Measurements from ENCODE around the gene MANBA. TPM values are rescaled to one million over a fixed set of nuclear protein-coding genes. Genes with fewer than 3 reads are reported as not detected.
"Not testable (repeated sequence)": the region's sequence is repeated elsewhere in the genome, so short reads cannot be mapped to it uniquely, and the experiment has no call there.

The MANBA gene
- total RNA-seq, 3 donors from 2014 or later (not counting 1 experiment from before 2014, with no cell fraction given) = 38.1 to 43.2 (median 40.8) TPM

DNA sequence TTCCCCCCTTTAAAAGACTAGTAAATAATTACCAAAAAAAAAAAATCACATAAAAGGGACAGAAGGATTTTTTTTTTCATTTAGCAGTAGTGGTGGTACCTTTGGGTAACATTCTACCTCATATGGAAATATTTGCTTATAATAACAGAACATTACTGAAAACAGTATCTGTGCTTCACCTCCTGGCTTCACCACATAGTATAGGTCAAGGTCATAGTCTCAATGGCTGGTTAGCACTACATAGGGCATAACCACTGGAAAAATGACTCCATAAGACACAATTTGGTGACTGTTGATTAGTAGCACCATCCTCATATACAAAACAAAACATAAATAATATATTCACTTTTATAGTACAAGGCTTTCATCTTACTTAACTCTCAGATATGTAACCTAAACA lies 34.7 kb downstream of the MANBA start:
- Histone ChIP-seq H3K4me3 (ENCODE audit: low read length) (no peak overlapping the region), H3K4me1 (ENCODE audit: control insufficient read depth, insufficient read depth, low read length) (no peaks in the 10 kb centered on the region), H3K27me3 (ENCODE audit: control insufficient read depth, insufficient read depth, low read length) (no peaks in the 10 kb centered on the region), H3K27ac (ENCODE audit: low read length) (no peak overlapping the region), H3K9me3 (ENCODE audit: control insufficient read depth, insufficient read depth, low read length) (peaks cover 8% of the 10 kb centered on the region), H3K36me3 (ENCODE audit: control insufficient read depth, insufficient read depth, low read length) (peaks cover 9% of the 10 kb centered on the region)
- H3K36me3 Mint-ChIP-seq = no peaks in the 10 kb centered on the region
- H3K27ac Mint-ChIP-seq = no peak overlapping the region
- TF ChIP-seq, protein P1, sequence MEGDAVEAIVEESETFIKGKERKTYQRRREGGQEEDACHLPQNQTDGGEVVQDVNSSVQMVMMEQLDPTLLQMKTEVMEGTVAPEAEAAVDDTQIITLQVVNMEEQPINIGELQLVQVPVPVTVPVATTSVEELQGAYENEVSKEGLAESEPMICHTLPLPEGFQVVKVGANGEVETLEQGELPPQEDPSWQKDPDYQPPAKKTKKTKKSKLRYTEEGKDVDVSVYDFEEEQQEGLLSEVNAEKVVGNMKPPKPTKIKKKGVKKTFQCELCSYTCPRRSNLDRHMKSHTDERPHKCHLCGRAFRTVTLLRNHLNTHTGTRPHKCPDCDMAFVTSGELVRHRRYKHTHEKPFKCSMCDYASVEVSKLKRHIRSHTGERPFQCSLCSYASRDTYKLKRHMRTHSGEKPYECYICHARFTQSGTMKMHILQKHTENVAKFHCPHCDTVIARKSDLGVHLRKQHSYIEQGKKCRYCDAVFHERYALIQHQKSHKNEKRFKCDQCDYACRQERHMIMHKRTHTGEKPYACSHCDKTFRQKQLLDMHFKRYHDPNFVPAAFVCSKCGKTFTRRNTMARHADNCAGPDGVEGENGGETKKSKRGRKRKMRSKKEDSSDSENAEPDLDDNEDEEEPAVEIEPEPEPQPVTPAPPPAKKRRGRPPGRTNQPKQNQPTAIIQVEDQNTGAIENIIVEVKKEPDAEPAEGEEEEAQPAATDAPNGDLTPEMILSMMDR (IDR thresholded peaks at IDR 0.05) = no peak
- no peak overlapping the region for H3K4me3 Mint-ChIP-seq
- DNase-seq (no peak), ATAC-seq (no peak)
- peaks cover 11 to 20% of the 10 kb centered on the region in 2 donors for H3K4me1 Mint-ChIP-seq
- no peaks in the 10 kb centered on the region for H3K27me3 Mint-ChIP-seq (ENCODE audit: low read depth in 2 of 2)
- intact Hi-C loops (cut with micrococcal nuclease) = no loop called here
- H3K9me3 Mint-ChIP-seq = peaks cover 3 to 5% of the 10 kb centered on the region in 2 donors

DNA sequence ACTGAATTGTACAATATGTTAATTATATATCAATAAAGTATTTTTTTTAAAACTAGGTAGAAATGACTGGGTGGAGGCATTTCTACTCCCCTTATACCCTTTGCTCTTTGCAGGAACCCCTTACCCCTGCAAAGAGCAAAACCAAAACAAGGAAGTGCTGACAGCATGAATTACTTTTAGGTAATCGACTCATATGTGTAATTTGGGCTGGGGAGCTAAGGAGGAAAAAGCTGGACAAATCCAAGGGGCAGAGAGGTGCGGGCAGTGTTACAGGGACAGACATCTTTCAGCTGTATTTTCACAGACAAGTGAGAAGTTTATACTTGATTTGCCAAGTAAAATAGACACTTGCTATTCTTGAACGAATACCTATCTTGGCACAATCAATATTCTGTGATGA lies 35.5 kb downstream of the MANBA start:
- Mint-ChIP-seq H3K4me3 (no peak overlapping the region), H3K9me3 (no peaks in the 10 kb centered on the region), H3K36me3 (no peaks in the 10 kb centered on the region), H3K4me1 (peaks cover 11 to 14% of the 10 kb centered on the region in 2 donors), H3K27me3 (ENCODE audit: low read depth in 2 of 2) (no peaks in the 10 kb centered on the region), H3K27ac (peak overlapping the region in 1 of 2 donors; percentile 17)
- 93% methylated on average over 3 of the region's 3 CpGs for WGBS (ENCODE audit: insufficient coverage)
- Histone ChIP-seq H3K4me1 (ENCODE audit: control insufficient read depth, insufficient read depth, low read length) (no peaks in the 10 kb centered on the region), H3K27me3 (ENCODE audit: control insufficient read depth, insufficient read depth, low read length) (no peaks in the 10 kb centered on the region), H3K36me3 (ENCODE audit: control insufficient read depth, insufficient read depth, low read length) (peaks cover 9% of the 10 kb centered on the region), H3K9me3 (ENCODE audit: control insufficient read depth, insufficient read depth, low read length) (no peaks in the 10 kb centered on the region), H3K4me3 (ENCODE audit: low read length) (no peak overlapping the region), H3K27ac (ENCODE audit: low read length) (no peak overlapping the region)
- TF ChIP-seq, protein P1 (IDR thresholded peaks at IDR 0.05) = no peak
- no peak for DNase-seq
- intact Hi-C loops (cut with micrococcal nuclease) = no loop called here
- no peak for ATAC-seq

DNA sequence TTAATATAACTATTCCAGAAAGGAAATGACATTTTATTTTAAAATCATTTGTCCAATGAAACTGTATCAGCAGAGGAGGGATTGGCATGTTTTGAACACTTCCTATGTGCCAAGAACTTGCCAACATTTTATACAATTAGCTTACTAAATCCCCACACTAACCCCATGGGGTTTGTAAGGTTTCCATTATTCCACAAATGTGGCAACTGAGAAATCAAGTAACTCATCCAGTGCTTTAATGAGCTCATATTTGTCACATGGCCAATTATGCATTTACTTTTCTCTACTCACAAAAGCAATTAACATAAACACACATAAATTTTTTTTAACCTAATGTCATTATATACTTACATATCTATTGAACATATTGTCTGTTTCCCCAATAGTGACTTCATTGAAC lies 37.3 kb downstream of the MANBA start:
- ATAC-seq (no peak), DNase-seq (no peak)
- Mint-ChIP-seq H3K27ac (no peak overlapping the region), H3K36me3 (no peaks in the 10 kb centered on the region), H3K4me3 (no peak overlapping the region), H3K27me3 (ENCODE audit: low read depth in 2 of 2) (no peaks in the 10 kb centered on the region), H3K9me3 (no peaks in the 10 kb centered on the region), H3K4me1 (peaks cover 6 to 9% of the 10 kb centered on the region in 2 donors)
- intact Hi-C loops (cut with micrococcal nuclease) = no loop called here
- TF ChIP-seq, protein P1 (IDR thresholded peaks at IDR 0.05) = no peak
- Histone ChIP-seq H3K36me3 (ENCODE audit: control insufficient read depth, insufficient read depth, low read length) (peaks cover 14% of the 10 kb centered on the region), H3K27ac (ENCODE audit: low read length) (no peak overlapping the region), H3K9me3 (ENCODE audit: control insufficient read depth, insufficient read depth, low read length) (no peaks in the 10 kb centered on the region), H3K4me3 (ENCODE audit: low read length) (no peak overlapping the region), H3K4me1 (ENCODE audit: control insufficient read depth, insufficient read depth, low read length) (no peaks in the 10 kb centered on the region), H3K27me3 (ENCODE audit: control insufficient read depth, insufficient read depth, low read length) (no peaks in the 10 kb centered on the region)

DNA sequence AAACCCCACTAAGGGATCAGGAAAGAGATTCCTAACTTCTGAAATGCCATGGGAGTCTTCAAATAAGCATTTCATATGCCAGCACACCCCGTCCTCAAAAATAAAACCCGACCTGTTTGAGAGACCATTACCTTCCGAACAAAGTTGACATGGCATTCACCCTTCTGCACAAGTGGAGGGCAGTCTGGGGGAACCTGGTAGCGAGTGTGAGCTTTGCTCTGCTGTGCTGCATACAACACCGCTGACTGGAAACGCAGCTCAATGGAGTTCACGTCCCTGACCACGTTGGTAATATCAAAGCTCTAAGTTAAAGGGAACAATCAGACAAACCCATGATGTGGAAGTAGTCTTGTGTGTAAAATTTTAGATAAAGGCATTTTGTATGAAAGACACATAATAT lies 38.0 kb downstream of the MANBA start:
- Mint-ChIP-seq H3K4me1 (peaks cover 6 to 9% of the 10 kb centered on the region in 2 donors), H3K9me3 (no peaks in the 10 kb centered on the region)

DNA sequence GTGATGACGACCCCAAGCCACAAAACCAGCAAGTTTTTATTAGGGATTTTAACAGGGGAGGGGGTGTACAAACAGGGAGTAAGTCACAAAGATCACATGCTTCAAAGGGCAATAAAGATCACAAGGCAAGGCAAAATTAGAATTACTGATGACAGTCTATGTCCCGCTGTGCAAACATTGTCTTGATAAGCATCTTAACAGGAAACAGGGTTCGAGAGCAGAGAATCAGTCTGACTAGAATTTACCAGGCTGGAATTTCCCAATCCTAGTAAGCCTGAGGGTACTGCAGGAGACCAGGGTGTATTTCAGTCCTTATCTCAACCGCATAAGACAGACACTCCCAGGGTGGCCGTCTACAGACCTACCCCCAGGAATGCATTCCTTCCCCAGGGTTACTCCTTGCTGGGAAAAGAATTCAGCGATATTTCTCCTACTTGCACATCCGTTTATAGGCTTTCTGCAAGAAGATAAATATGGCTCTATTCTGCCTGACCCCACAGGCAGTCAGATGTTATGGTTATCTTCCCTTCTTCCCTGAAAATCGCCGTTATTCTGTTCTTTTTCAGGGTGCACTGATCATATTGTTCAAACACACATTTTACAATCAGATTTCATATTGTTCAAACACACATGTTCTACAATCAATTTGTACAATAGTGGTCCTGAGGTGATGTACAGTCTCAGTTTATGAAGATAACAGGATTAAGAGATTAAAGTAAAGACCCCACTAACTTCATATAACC lies 41.8 kb downstream of the MANBA start:
- H3K4me1 ChIP-seq (ENCODE audit: control insufficient read depth, insufficient read depth, low read length); H3K27me3 Mint-ChIP-seq (ENCODE audit: low read depth in 2 of 2); H3K27ac ChIP-seq (ENCODE audit: low read length); H3K4me3 Mint-ChIP-seq; H3K4me1 Mint-ChIP-seq; DNase-seq; H3K4me3 ChIP-seq (ENCODE audit: low read length); H3K36me3 Mint-ChIP-seq; ATAC-seq; H3K27me3 ChIP-seq (ENCODE audit: control insufficient read depth, insufficient read depth, low read length); intact Hi-C loops (cut with micrococcal nuclease); H3K9me3 ChIP-seq (ENCODE audit: control insufficient read depth, insufficient read depth, low read length); H3K9me3 Mint-ChIP-seq; H3K27ac Mint-ChIP-seq: not testable (repeated sequence)
- WGBS (ENCODE audit: insufficient coverage) = 91% methylated on average over 9 of the region's 9 CpGs
- H3K36me3 ChIP-seq (ENCODE audit: control insufficient read depth, insufficient read depth, low read length) = peaks cover 20% of the 10 kb centered on the region

More for the DNA sequence above, 38.0 kb downstream of the MANBA start:
- Histone ChIP-seq H3K27ac (ENCODE audit: low read length) (no peak overlapping the region), H3K27me3 (ENCODE audit: control insufficient read depth, insufficient read depth, low read length) (no peaks in the 10 kb centered on the region), H3K9me3 (ENCODE audit: control insufficient read depth, insufficient read depth, low read length) (no peaks in the 10 kb centered on the region), H3K4me1 (ENCODE audit: control insufficient read depth, insufficient read depth, low read length) (no peaks in the 10 kb centered on the region), H3K36me3 (ENCODE audit: control insufficient read depth, insufficient read depth, low read length) (peaks cover 14% of the 10 kb centered on the region), H3K4me3 (ENCODE audit: low read length) (no peak overlapping the region)
- ATAC-seq (no peak), DNase-seq (no peak)
- no peak overlapping the region for H3K4me3 Mint-ChIP-seq
- H3K27me3 Mint-ChIP-seq (ENCODE audit: low read depth in 2 of 2) = no peaks in the 10 kb centered on the region
- WGBS (ENCODE audit: insufficient coverage) = 95% methylated on average over 8 of the region's 8 CpGs
- no peak overlapping the region for H3K27ac Mint-ChIP-seq
- TF ChIP-seq, protein P1 (IDR thresholded peaks at IDR 0.05) = no peak
- H3K36me3 Mint-ChIP-seq = no peaks in the 10 kb centered on the region
- intact Hi-C loops (cut with micrococcal nuclease) = no loop called here
